ENCODE data around the gene NME5.
"Not testable (repeated sequence)": the region's sequence is repeated elsewhere in the genome, so short reads cannot be mapped to it uniquely, and the experiment has no call there.

NME5 gene

DNA sequence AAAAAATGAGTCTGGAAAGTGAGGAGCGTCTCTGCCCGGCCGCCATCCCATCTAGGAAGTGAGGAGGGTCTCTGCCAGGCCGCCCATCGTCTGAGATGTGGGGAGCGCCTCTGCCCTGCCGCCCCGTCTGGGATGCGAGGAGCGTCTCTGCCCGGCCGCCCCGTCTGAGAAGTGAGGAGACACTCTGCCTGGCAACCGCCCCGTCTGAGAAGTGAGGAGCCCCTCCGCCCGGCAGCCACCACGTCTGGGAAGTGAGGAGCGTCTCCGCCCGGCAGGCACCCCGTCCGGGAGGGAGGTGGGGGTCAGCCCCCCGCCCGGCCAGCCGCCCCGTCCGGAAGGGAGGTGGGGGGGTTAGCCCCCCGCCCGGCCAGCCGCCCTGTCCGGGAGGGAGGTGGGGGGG is 69.2 kb downstream of the NME5 start:
- DNase-seq, result not testable (repeated sequence)

GRCh38 chr5:138068742-138069600 is 70.3 kb downstream of the NME5 start:
- DNase-seq, result peak; percentile 25 to 64 (median 49)

GRCh38 chr5:138067945-138068344 is 71.3 kb downstream of the NME5 start:
- DNase-seq, result no peak

Data from activated CD4-positive, CD25-positive, alpha-beta regulatory T cell (primary cell).